NK-92 treated with Interleukin-12 subunit alpha and Interleukin-12 subunit beta, amount 100 ng/mL, for 24 hours (cell line): Measurements from ENCODE around the gene PDZRN3.

Source experiments
- DNase-seq: peaks from one replicate; lab custom pipeline; 2025; lab: John Stamatoyannopoulos, UW

The PDZRN3 gene

GRCh38 chr3:73624821-73625665, at the start of gene PDZRN3:
TSS of gene PDZRN3 (minus strand) at chr3:73624941.
- DNase-seq = no peak

GRCh38 chr3:73674280-73674679, 49.5 kb upstream of the PDZRN3 start:
- DNase-seq = no peak

- DNase-seq = no peak
Observed at GRCh38 chr3:73669260-73669659, 44.5 kb upstream of the PDZRN3 start.

- no peak for DNase-seq
Observed at GRCh38 chr3:73668391-73668790, 43.6 kb upstream of the PDZRN3 start.

GRCh38 chr3:73667889-73668288, 43.1 kb upstream of the PDZRN3 start:
- no peak for DNase-seq

GRCh38 chr3:73665286-73665685, 40.5 kb upstream of the PDZRN3 start:
- no peak for DNase-seq

GRCh38 chr3:73664389-73664788, 39.6 kb upstream of the PDZRN3 start:
- no peak for DNase-seq

- DNase-seq = no peak
Observed at GRCh38 chr3:73663495-73663894, 38.8 kb upstream of the PDZRN3 start.

- no peak for DNase-seq
Observed at GRCh38 chr3:73661265-73661664, 36.5 kb upstream of the PDZRN3 start.

- DNase-seq = no peak
Observed at GRCh38 chr3:73658227-73658626, 33.5 kb upstream of the PDZRN3 start.

- DNase-seq = no peak
Observed at GRCh38 chr3:73657186-73657585, 32.4 kb upstream of the PDZRN3 start.

GRCh38 chr3:73656241-73656890, 31.6 kb upstream of the PDZRN3 start:
- DNase-seq = no peak

GRCh38 chr3:73655197-73655596, 30.5 kb upstream of the PDZRN3 start:
- no peak for DNase-seq

- no peak for DNase-seq
Observed at GRCh38 chr3:73653877-73654276, 29.1 kb upstream of the PDZRN3 start.

- no peak for DNase-seq
Observed at GRCh38 chr3:73653351-73653750, 28.6 kb upstream of the PDZRN3 start.

- DNase-seq = no peak
Observed at GRCh38 chr3:73652896-73653295, 28.2 kb upstream of the PDZRN3 start.

- no peak for DNase-seq
Observed at GRCh38 chr3:73637042-73637441, 12.3 kb upstream of the PDZRN3 start.

GRCh38 chr3:73635254-73635653, 10.5 kb upstream of the PDZRN3 start:
- no peak for DNase-seq

- DNase-seq = no peak
Observed at GRCh38 chr3:73633916-73634344, 9.2 kb upstream of the PDZRN3 start.

- DNase-seq = no peak
Observed at GRCh38 chr3:73633453-73633852, 8.7 kb upstream of the PDZRN3 start.

- no peak for DNase-seq
Observed at GRCh38 chr3:73626106-73626505, 1.4 kb upstream of the PDZRN3 start.

GRCh38 chr3:73624017-73624820, 522 bp downstream of the PDZRN3 start:
- DNase-seq = no peak

GRCh38 chr3:73623346-73623745, 1.4 kb downstream of the PDZRN3 start:
- no peak for DNase-seq
